Measurements from ENCODE around the gene GOPC.

DNA sequence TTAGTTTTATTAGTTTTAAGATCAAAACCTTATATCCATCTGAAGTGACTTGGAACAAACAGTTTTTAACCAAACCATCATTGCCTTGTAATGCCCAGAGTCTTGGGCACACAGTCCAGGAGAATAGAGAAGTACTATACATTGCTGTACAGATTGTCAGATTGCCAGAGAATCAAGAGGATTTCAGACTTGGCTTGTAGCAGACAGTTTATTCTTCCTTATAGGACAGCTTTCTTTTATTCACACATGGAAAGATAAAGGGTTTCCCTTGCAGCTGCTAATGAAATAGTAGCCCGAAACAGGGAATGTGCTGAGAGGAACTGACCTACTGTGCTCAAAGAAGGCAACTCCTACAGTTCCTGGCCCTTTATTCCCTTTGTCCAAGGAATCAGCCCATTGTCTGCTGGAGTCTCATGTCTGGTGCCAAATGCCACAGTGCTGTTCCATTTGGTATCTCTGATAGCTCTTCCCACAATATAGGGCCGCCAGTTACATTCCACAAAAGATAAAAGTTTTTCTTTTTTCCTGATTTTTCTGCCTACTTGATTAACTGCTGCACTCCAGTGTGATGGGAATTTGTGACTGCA, 89.2 kb downstream of the GOPC start:
- TF ChIP-seq TAF1 (IDR thresholded peaks at IDR 0.05; ENCODE audit: low read depth) (no peak), RAD21 (IDR thresholded peaks at IDR 0.05; ENCODE audit: low read depth) (no peak), YY1 (IDR thresholded peaks at IDR 0.05; ENCODE audit: low read depth) (no peak), EP300 (IDR thresholded peaks at IDR 0.05; ENCODE audit: borderline replicate concordance) (no peak), CREB1 (IDR thresholded peaks at IDR 0.05; ENCODE audit: low read depth) (no peak), CEBPB (IDR thresholded peaks at IDR 0.05) (no peak), TCF12 (IDR thresholded peaks at IDR 0.05; ENCODE audit: low read depth) (no peak), EGR1 (IDR thresholded peaks at IDR 0.05) (no peak), TEAD4 (IDR thresholded peaks at IDR 0.05) (no peak)
- TF ChIP-seq, protein P1, sequence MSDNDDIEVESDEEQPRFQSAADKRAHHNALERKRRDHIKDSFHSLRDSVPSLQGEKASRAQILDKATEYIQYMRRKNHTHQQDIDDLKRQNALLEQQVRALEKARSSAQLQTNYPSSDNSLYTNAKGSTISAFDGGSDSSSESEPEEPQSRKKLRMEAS (IDR thresholded peaks at IDR 0.05): no peak
- TF ChIP-seq, protein P2, sequence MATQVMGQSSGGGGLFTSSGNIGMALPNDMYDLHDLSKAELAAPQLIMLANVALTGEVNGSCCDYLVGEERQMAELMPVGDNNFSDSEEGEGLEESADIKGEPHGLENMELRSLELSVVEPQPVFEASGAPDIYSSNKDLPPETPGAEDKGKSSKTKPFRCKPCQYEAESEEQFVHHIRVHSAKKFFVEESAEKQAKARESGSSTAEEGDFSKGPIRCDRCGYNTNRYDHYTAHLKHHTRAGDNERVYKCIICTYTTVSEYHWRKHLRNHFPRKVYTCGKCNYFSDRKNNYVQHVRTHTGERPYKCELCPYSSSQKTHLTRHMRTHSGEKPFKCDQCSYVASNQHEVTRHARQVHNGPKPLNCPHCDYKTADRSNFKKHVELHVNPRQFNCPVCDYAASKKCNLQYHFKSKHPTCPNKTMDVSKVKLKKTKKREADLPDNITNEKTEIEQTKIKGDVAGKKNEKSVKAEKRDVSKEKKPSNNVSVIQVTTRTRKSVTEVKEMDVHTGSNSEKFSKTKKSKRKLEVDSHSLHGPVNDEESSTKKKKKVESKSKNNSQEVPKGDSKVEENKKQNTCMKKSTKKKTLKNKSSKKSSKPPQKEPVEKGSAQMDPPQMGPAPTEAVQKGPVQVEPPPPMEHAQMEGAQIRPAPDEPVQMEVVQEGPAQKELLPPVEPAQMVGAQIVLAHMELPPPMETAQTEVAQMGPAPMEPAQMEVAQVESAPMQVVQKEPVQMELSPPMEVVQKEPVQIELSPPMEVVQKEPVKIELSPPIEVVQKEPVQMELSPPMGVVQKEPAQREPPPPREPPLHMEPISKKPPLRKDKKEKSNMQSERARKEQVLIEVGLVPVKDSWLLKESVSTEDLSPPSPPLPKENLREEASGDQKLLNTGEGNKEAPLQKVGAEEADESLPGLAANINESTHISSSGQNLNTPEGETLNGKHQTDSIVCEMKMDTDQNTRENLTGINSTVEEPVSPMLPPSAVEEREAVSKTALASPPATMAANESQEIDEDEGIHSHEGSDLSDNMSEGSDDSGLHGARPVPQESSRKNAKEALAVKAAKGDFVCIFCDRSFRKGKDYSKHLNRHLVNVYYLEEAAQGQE (IDR thresholded peaks at IDR 0.05; ENCODE audit: low read depth): no peak
- TF ChIP-seq, protein P3, sequence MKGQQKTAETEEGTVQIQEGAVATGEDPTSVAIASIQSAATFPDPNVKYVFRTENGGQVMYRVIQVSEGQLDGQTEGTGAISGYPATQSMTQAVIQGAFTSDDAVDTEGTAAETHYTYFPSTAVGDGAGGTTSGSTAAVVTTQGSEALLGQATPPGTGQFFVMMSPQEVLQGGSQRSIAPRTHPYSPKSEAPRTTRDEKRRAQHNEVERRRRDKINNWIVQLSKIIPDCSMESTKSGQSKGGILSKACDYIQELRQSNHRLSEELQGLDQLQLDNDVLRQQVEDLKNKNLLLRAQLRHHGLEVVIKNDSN (IDR thresholded peaks at IDR 0.05): no peak
